Thyroid gland (tissue), 4 donors: Measurements from ENCODE around the gene EFNA5. TPM values are rescaled to one million over a fixed set of nuclear protein-coding genes. Genes with fewer than 3 reads are reported as not detected.
"Not testable (repeated sequence)": the region's sequence is repeated elsewhere in the genome, so short reads cannot be mapped to it uniquely, and the experiment has no call there.

ENCODE experiments used
- DNase-seq, 2 donors: peaks; one replicate each; pipeline ENCODE4 v3.0.0-alpha.2; 2019
- H3K27ac ChIP-seq, 3 donors: fragments of 200-600 bp; sonication (generic); 1 replicate in 2 of 3; 2 replicates in 1 of 3; pipeline ENCODE4 v1.5.1; 2016 to 2019; ENCODE audit warnings: mild to moderate bottlenecking in 1 of 3, moderate library complexity in 1 of 3
- H3K27me3 ChIP-seq: fragments of 200-600 bp; sonication (generic); one replicate; pipeline ENCODE4 v1.5.1; 2019
- H3K36me3 ChIP-seq, 2 donors: fragments of 200-600 bp; sonication (generic); one replicate each; pipeline ENCODE4 v1.5.1; 2016 to 2019
- H3K4me1 ChIP-seq, 2 donors: fragments of 200-600 bp; sonication (generic); one replicate each; pipeline ENCODE4 v1.5.1; 2017 to 2019
- H3K4me3 ChIP-seq, 3 donors: fragments of 200-600 bp; sonication (generic); replicated peaks in 1 of 3; 1 replicate in 2 of 3; 2 replicates in 1 of 3; pipeline ENCODE4 v1.5.1; 2016; ENCODE audit warnings: mild to moderate bottlenecking in 1 of 3
- H3K9me3 ChIP-seq: fragments of 200-600 bp; sonication (generic); one replicate; pipeline ENCODE4 v1.5.1; 2017
- CTCF ChIP-seq, 6 experiments: fragments of 200-600 bp in 3 of 6; fragments of 450-650 bp in 3 of 6; sonication (generic) in 3 of 6; IDR thresholded peaks; one replicate each; pipeline ENCODE4 v1.5.1; 2016 to 2019; ENCODE audit warnings: antibody characterized with exemption in 6 of 6, mild to moderate bottlenecking in 2 of 6, inconsistent platforms in 1 of 6, moderate library complexity in 1 of 6
- POLR2A ChIP-seq, 2 donors: fragments of 450-650 bp; IDR thresholded peaks; one replicate each; pipeline ENCODE4 v1.6.1; 2017; ENCODE audit warnings: antibody characterized with exemption in 2 of 2, mild to moderate bottlenecking in 2 of 2, moderate library complexity in 1 of 2
- WGBS, 2 donors: methylation state at CpG; one replicate each; pipeline ENCODE4 v1.1.5; 2017; 5-methylcytosine and 5-hydroxymethylcytosine counted together
- intact Hi-C: fragments of 100-400 bp; cut with DNase I; formaldehyde crosslinking; loops from one replicate; pipeline ENCODE4 v1.15.1; 2023
- total RNA-seq, 4 donors: library from RNA; depleted of rRNA; stranded (reverse); fragments of >200 nt; gene quantifications; one replicate each; pipeline ENCODE4 v1.2.3, GENCODE V29; 2016

EFNA5 gene
- total RNA-seq, 4 donors from 2014 or later = 5.7 to 17.2 (median 6.4) TPM

GRCh38 chr5:107356891-107357290 lies 313.8 kb downstream of the EFNA5 start:
- Histone ChIP-seq H3K4me1 (no peaks in the 10 kb centered on the region), H3K27me3 (no peaks in the 10 kb centered on the region), H3K9me3 (no peaks in the 10 kb centered on the region), H3K4me3 (no peak overlapping the region), H3K27ac (no peak overlapping the region), H3K36me3 (no peaks in the 10 kb centered on the region)
- intact Hi-C loops = no loop called here
- no peak for DNase-seq
- WGBS, 2 donors = 71 to 73% methylated on average over 2 of the region's 2 CpGs
- no peak for TF ChIP-seq CTCF (IDR thresholded peaks at IDR 0.05)
- no peak for TF ChIP-seq POLR2A (IDR thresholded peaks at IDR 0.05)

- Histone ChIP-seq H3K4me1 (no peaks in the 10 kb centered on the region), H3K36me3 (no peaks in the 10 kb centered on the region), H3K4me3 (no peak overlapping the region), H3K27me3 (no peaks in the 10 kb centered on the region), H3K9me3 (no peaks in the 10 kb centered on the region), H3K27ac (no peak overlapping the region)
- 86 to 88% methylated on average over 2 of the region's 2 CpGs for WGBS, 2 donors
- intact Hi-C loops = no loop called here
- DNase-seq = no peak
- TF ChIP-seq CTCF (IDR thresholded peaks at IDR 0.05) = no peak
- TF ChIP-seq POLR2A (IDR thresholded peaks at IDR 0.05) = no peak
Observed at GRCh38 chr5:107352576-107352975, 318.2 kb downstream of the EFNA5 start.

GRCh38 chr5:107346580-107346979 lies 324.2 kb downstream of the EFNA5 start:
- H3K27ac ChIP-seq, H3K36me3 ChIP-seq, H3K4me1 ChIP-seq, DNase-seq, intact Hi-C loops, H3K27me3 ChIP-seq, H3K4me3 ChIP-seq, H3K9me3 ChIP-seq: not testable (repeated sequence)
- WGBS, 2 donors = 85% methylated on average over 3 of the region's 3 CpGs

- Histone ChIP-seq H3K9me3 (no peaks in the 10 kb centered on the region), H3K4me1 (no peaks in the 10 kb centered on the region), H3K27ac (no peak overlapping the region), H3K36me3 (no peaks in the 10 kb centered on the region), H3K27me3 (no peaks in the 10 kb centered on the region), H3K4me3 (no peak overlapping the region)
- DNase-seq = no peak
- intact Hi-C loops = no loop called here
- 85 to 90% methylated on average over 4 of the region's 4 CpGs for WGBS, 2 donors
- TF ChIP-seq CTCF (IDR thresholded peaks at IDR 0.05) (no peak), POLR2A (IDR thresholded peaks at IDR 0.05) (no peak)
Observed at GRCh38 chr5:107342371-107342770, 328.4 kb downstream of the EFNA5 start.

- DNase-seq = no peak
- Histone ChIP-seq H3K27ac (no peak overlapping the region), H3K4me1 (no peaks in the 10 kb centered on the region), H3K27me3 (no peaks in the 10 kb centered on the region), H3K4me3 (no peak overlapping the region), H3K36me3 (no peaks in the 10 kb centered on the region), H3K9me3 (no peaks in the 10 kb centered on the region)
- TF ChIP-seq CTCF (IDR thresholded peaks at IDR 0.05) (no peak), POLR2A (IDR thresholded peaks at IDR 0.05) (no peak)
- 88 to 95% methylated on average over 6 of the region's 6 CpGs for WGBS, 2 donors
- intact Hi-C loops = no loop called here
Observed at GRCh38 chr5:107341376-107342084, 329.2 kb downstream of the EFNA5 start.
